ENCODE measurements around the gene PTTG1IP. TPM values are rescaled to one million over a fixed set of nuclear protein-coding genes. Genes with fewer than 3 reads are reported as not detected.
"Not testable (repeated sequence)": the region's sequence is repeated elsewhere in the genome, so short reads cannot be mapped to it uniquely, and the experiment has no call there.

Gene PTTG1IP
- total RNA-seq, 1 donor from 2014 or later, result 88.6 TPM

DNA sequence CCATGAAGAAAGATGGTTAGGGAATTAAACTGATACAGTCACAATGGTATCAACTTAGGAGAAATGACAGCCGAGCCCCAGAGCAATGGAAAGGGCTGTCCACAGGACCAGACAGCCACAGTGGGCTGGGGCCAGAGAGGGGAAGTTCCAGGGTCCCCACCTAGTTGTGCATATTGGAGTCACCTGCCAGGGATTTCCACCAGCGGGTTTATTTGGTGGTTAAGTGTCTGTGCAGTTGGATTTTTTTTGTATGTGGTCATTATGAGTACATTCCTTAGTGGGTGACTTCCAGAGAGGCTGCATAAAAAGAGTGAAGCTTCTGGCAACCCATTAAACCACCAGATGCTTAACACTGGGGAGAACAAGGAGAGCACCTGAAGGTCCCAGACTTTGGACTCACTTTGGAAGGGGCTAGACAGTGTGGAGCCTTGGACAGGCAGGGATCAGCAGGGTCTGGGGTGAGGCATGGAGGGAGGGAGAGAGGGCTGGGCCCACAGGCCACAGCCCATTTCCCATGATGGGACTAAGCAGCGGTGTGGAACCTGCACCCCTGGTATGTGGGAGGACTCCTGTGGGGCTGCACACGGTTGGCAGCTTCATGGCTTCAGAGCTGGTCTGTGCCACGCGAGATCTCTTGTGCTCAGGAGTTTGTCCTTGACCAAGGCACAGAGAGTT is 7.8 kb upstream of the PTTG1IP start:
- no peak for DNase-seq

DNA sequence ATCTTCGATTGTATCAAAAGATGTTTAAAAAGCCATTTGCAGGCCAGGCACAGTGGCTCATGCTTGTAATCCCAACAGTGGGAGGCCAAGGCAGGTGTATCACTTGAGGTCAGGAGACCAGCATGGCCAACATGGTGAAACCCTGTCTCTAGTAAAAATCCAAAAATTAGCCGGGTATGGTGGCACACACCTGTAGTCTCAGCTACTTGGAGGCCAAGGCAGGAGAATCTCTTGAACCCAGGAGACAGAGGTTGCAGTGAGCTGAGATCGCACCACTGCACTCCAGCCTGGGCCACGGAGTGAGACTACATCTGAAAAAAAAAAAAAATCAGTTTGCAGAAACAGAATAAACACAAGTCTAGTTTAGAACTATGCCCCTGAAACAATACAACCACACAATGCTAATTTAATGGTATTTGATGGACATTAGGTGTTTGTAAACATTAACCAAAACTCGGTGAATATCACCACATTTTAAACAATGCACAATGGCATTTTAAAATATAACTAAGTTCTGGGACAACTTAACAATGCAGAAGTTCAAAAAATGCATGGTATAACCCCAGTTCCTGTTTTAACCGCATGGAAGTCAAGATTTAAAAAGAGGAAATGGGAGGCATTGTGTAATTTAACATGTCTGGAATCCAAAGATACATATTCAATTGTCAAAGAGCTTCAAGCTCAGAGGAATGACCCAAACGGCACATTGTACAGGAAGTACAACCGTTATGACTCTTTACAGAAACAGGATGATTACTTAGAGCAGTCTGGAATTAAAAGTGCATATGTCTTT is 7.1 kb upstream of the PTTG1IP start:
- DNase-seq, result no peak

DNA sequence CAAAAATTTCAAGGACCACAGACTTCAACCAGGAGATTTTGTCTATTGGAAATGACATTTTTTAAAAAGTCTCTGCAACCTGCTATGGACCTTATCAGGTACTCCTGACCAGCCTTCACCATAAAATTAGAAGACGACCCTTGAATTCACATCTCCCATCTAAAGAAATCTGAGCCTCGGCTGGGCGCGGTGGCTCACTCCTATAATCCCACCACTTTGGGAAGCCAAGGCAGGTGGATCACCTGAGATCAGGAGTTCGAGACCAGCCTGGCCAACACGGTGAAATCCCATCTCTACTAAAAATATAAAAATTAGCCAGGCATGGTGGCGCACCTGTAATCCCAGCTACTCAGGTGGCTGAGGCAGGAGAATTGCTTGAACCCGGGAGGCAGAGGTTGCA is 5.7 kb upstream of the PTTG1IP start:
- not testable (repeated sequence) for DNase-seq

DNA sequence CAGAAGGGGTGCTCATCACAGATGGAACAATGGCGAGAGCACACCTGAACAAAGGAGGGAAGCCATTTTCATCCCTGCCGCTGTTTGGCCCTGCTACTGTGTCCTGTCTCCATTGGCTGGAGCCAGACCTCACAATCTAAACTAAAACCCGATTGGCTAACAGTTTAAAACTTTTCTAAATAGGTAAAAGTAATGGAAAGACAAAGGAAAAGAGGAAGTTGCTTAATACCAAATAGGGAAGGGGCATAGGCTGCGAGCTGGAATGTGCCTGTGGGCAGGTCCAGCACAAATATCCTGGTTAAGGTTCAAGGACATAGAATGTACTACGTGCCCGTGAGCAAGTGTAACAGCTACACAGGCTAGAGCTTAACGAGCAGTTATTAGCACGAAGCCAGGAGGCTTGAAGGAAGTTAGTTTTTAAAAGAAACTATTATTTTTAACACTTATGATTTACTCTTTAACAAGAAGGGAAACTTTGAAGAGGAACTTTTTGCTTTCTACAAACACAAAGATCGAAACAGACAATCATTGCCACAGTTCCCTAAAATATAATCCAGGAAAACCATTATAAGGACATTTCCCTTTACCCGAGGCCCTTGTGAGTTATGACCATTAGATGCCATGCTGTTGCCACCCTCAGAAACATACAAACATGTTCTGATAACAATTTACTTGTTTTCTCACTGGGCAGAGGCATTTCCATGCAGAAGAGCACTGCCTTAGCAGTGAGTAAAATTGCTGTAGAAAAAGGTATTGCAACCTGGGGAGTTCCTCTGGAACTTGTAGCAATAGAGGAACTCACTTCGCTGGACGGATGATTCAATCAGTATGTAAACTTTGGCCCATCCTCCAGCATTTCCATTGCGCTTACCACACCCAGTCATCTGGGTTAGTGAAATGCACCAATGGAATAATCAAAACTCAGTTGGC is 4.8 kb upstream of the PTTG1IP start:
- no peak for DNase-seq

DNA sequence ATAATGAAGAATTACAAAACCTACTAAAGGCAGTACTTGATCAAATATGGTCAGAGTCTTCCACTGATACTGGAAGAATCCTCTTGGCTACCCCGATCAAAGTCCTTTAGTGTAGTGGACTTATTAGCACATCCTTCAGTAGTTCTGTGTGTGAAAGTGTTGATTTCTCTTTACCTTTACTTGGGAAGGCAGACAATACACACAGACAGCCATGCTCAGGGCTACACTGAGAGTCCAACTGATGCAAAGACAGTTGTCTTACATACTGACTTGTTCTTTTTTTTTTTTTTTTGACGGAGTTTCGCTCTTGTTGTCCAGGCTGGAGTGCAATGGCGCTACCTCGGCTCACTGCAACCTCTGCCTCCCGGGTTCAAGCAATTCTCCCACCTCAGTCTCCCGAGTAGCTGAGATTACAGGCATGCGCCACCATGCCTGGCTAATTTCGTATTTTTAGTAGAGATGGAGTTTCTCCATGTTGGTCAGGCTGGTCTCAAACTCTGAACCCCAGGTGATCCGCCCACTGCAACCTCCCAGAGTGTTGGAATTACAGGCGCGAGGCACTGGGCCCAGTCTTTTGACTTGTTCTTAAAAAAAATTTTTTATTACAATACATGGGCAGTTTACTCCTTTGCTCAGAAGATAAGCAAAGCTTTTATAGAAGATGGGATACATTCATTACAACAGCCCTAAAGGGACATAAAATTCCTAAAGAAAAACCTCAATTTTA is 3.5 kb upstream of the PTTG1IP start:
- no peak for DNase-seq

DNA sequence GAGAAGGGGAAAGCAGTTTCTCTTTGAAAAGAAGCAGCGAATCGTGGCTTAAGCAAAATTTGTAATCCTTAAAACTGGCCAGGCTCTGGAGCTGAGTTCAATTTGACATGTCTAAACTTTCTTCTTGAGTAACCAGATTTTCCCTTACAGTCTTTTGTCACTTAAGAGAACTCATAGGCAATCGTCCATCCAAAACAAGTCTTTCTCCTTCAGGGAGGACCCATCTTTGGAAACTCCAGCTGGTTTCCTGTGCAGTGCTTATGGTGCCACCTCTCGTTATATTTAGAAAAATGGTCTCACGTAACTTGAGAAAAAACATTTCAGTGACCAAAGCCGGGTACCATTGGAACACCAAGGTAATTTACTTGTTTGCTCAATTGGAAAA is 1.8 kb upstream of the PTTG1IP start:
- no peak for DNase-seq

DNA sequence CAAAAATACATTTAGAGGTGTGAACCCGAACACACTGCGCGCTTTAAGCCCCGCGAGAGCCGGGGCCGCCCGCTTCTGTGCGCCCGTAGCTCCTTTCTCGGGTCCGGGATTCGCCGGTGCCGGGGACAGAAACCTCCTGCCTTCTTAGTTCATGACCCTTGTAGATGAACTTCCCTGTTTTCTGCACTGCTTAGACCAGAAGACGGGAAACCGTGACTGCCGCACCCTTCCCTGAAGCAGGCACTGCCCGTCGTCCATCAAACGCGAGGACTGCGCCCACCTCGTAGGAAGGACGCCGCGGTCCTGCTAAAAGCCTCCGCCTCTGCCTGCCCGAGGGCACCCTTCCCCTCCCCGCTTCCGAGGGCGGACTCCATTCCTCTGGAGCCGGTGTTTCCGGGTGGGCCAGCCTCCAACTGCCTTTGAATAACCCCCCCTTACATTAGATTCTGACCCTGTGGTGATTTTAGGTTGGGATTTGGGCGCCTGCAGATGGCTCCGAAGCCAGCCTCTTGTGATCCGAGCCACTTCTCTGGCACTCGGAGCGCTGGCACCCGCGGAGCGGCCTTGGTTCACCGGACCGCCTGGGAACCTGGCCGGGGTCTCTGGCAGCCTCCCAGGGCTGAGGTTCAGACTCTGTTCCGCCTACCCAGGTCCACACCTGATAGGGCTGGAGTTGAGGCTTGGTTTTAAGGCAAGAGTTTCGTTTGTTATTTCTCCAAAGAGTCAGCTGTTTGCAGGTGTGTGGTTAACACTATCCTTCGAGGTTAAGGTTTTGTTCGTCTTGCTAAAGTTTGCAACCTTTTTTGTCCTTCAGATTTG is 1.2 kb upstream of the PTTG1IP start:
- no peak for DNase-seq

DNA sequence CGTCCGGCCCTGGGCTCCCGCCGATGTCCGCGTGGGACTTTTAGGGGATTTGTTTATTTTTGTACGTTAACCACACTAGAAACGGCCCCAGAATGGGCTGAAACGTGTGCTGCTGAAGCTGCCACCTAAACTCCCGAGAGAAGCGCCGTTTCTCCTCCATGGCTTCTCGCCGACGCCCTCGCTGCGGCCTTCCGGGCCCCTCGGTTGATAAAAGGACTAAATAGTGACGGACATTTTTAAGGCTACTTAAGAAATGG is 678 bp upstream of the PTTG1IP start:
- no peak for DNase-seq

DNA sequence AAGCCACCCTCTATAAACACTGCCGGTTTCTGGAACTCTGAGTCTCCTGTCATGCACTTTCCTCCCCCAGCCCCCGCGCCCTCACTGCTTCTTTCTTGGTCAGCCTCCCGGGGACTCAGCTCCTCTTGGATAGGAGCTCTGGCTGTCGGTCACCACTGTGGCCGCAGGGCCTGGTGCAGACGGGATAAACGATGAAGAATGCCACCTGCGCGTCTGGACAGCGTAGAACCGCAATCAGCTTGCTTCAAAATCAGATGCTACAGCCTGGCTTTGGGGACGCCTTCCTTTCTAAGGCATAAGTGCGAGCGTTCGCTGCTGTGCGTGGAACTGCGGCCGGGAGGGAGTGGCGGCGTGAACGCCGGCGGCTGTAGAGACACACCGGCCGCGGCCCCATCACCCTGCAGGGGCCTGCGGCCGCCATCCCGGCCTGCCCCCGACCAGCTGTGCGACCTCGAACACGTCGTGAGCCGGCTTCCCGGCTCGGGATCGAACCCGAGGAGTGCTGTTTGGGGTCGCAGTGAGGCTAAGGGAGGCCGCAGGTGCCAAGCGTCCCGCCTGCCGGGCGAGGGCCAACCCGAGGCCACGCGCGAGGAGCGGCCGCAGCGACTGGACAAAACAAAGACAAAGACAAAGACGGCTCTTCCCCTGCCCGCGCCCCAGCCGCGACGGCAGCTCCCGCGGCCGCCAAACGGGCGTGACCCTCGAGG is 688 bp downstream of the PTTG1IP start:
- DNase-seq, result no peak

DNA sequence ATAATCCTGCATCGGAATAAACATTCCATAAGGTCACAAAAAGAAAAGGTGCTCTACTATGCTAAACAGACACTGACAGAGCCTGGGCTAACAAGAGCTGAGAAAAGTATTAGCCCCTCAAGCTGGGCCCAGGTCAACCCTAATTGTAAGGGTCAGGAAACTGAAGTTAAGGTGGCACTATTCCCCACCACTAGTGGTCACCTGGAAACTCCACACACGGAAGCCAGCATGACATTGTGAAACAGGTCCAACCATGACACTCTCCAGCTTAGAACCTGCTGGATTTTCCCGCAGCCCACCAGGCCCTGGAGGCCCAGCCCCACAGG is 1.2 kb downstream of the PTTG1IP start:
- no peak for DNase-seq

DNA sequence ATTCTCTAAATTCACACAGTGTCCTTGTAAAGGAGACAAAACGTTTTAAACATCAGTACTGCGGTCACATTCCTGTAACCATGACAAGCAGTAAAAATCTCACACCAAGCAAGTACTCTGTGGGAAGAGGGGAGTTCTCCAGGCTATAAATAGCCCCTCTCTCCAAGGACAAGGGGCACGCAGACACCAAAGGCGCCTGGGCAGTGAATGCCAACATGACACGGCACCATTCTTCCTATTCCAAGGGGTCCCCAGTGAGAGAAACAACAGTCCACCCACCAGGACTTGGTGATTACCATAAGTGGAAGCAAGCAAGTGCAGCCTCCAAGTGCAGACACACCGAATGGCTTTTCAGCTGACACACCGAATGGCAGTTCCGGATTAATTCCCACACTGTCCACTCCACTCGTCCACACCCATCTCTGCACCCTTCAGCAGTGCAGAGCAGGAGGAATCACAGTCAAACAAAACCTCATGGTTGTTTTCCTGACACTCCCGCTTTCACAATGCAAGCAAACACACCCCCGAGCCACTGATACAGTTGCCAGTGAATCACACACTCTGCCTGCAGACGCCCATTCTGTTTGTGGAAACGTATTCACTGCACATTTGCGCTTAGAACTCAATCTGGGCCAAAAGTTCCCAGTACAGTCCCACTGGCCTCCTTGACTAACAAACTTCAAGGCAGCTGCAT is 1.8 kb downstream of the PTTG1IP start:
- DNase-seq, result no peak

DNA sequence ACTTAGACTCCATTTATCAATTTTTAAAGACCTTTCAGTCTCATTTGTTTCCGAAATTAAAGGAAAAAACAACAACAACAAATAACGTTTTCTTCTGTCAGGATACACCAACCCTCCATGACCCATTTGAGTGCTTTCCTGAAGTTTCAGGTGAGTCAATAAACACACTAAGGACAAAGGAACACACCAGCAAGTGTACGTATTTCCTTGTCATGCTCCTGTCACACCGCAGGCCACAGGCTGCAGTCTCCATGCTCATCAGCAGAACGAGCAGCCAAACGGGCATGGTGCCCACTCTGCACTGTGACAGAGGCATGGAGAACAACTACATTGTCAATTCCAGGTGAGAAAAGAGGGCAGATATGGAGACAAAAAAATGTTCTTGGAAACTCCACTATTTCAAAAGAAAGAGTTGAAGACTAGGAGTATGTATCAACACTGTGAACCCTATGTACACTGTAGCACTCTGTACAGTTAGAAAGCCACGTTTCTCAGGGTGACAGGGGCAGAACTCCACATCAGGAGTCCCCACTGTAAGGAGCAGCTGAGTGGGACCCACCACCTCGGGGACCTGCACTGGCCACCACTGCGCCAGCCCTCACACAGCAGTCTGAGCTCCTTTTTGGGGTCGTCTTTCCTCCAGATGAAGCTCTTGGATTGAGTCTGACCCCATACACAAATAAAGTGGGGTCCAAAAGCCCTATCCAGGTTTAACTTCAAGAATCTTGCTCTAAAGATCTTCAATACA is 2.6 kb downstream of the PTTG1IP start:
- DNase-seq, result no peak

DNA sequence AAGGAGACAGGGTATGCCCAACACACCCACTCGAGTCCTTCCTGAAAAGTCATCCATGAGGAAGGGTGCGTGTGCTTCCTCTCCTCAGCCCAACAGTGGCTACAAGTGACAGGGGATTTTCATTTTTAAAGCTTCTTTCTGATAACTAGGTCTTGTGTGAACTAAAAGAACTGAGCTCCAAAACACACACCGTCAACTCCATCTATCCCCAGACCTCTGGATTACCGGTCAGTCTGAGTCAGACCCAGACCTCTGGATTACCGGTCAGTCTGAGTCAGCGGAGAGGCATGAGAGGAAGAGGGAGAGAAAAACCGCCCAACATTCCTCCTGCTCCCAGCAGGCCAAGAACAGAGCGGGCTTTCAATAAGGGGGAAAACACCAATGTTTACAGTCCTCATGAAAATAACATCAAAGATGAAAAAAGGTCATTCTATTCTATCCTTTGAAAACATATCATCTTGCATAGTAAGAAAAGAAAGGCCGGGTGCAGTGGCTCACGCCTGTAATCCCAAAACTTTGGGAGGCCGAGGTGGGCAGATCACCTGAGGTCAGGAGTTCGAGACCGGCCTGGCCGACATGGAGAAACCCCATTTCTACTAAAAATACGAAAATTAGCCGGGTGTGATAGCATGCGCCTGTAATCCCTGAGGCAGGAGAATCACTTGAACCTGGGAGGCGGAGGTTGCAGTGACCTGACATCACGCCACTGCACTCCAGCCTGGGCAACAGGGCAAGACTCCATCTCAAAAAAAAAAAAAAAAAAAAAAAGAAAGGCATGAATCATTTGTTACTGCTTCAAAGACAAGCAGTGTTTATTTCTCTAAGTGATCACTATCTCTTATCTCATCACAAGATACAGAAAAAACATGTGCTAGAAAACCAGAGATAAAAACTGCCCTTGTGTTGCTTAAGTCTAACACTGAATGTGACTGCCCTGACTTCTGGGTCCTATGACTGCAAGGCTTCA is 3.4 kb downstream of the PTTG1IP start:
- no peak for DNase-seq

DNA sequence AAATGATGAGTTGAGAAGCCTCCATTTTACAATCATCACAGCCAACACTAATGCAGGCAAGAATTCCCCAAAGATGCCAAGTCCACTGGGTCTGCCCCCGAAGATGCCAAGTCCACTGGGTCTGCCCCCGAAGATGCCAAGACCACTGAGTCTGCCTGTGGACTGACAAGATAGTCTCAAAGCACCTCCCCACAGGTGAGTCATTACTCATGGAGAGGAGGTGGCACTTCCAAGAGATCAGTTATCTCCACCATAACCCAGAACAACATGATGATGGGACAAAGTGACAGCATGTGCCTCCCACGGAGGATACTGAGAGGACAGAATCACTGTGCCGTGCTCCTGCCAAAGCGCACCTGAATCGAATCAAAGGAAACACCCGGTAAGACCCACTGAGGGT is 4.8 kb downstream of the PTTG1IP start:
- DNase-seq, result no peak

DNA sequence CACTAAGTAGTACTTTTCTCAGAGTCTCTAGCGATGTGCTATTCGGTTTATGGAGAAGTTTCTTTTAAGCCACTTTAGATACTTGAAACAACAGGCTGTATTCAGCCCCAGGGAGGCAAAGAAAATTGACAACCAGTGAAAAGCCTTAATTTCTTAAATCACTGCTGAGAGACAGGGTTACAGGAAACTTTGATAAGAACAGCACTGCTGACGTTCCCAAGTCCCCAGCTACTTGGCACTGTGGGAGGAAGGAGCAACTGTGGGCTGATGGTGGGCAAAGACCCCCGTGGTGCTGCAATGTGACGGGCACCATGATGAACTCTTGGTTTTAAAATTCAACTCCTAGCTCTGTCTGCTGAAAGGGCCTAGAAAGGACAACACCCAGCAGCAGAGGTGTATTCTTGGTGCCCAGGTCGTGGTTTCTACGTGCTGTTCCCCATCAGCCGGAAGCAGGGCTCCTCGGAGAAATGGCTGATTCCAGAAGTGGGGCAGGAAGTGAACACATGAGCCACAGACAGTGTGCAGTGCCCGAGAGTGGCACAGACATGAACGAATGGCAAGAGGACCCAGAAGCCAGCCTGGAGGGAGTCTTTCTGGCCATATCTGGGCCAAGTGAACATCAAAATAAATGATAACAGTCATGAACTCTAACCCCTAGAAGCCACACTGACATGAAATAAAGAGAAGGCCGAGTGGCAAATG is 5.3 kb downstream of the PTTG1IP start:
- no peak for DNase-seq

DNA sequence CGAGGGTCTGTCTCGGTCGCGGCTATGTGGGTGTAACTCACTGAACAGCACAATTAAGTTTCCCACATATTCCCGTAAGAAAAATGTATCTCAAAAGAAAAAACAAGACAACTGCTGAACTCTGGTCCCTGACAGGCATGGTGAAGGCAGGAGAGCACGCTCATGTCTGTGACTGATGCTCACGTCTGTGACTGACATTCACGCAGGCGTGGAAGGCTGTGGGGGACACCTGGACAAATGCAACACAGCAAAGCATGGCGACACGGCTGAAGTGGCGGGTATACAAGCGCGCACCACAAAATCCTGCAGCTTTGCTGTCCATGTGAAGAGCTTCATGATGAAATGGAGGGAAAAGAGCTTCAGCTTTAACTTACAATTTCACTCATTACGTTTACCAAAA is 6.0 kb downstream of the PTTG1IP start:
- DNase-seq, result no peak

DNA sequence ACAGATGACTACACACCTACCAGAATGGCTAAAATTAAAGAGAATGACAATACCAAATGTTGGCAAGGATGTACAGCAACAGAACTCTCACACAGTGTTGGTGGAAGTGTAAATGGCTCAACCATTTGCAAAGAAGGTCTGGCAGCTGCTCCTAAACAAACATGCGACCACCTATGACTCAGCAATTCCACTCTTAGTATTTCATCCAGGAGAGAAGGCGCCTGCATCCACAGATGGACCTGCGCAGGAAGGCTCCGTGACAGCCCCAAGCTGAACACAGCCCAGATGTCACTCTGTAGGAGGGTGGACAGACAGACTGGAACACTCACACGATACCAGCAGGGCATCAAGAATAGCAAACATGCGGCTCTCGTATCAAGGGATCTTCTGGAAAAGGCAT is 6.7 kb downstream of the PTTG1IP start:
- DNase-seq, result no peak

Data from skin of body (tissue), 2 donors.